Measurements from ENCODE around the gene MEIKIN.

MEIKIN gene

GRCh38 chr5:131825404-131826013 is 120.0 kb downstream of the MEIKIN start:
- no peak overlapping the region for H3K4me3 Mint-ChIP-seq
- H3K27ac Mint-ChIP-seq = no peak overlapping the region
- peaks cover 35% of the 10 kb centered on the region for H3K27me3 Mint-ChIP-seq (ENCODE audit: low read depth)
- peaks cover 3% of the 10 kb centered on the region for H3K36me3 Mint-ChIP-seq (ENCODE audit: low read depth)
- peaks cover 8% of the 10 kb centered on the region for H3K4me1 Mint-ChIP-seq (ENCODE audit: low read depth)
- H3K9me3 Mint-ChIP-seq = peaks cover 21% of the 10 kb centered on the region

GRCh38 chr5:131824631-131825030 is 120.8 kb downstream of the MEIKIN start:
- peaks cover 38% of the 10 kb centered on the region for H3K27me3 Mint-ChIP-seq (ENCODE audit: low read depth)
- H3K4me1 Mint-ChIP-seq (ENCODE audit: low read depth) = peaks cover 4% of the 10 kb centered on the region
- H3K9me3 Mint-ChIP-seq = peaks cover 21% of the 10 kb centered on the region
- H3K4me3 Mint-ChIP-seq = no peak overlapping the region
- H3K36me3 Mint-ChIP-seq (ENCODE audit: low read depth) = peaks cover 1% of the 10 kb centered on the region
- H3K27ac Mint-ChIP-seq = no peak overlapping the region

- Mint-ChIP-seq H3K4me1 (ENCODE audit: low read depth) (peaks cover 6% of the 10 kb centered on the region), H3K27ac (no peak overlapping the region), H3K4me3 (no peak overlapping the region), H3K9me3 (peaks cover 5% of the 10 kb centered on the region), H3K36me3 (ENCODE audit: low read depth) (peaks cover 1% of the 10 kb centered on the region), H3K27me3 (ENCODE audit: low read depth) (peaks cover 37% of the 10 kb centered on the region)
These were observed 124.2 kb downstream of the MEIKIN start for GRCh38 chr5:131821221-131821620.

- H3K9me3 Mint-ChIP-seq = no peaks in the 10 kb centered on the region
- H3K27me3 Mint-ChIP-seq (ENCODE audit: low read depth) = peaks cover 39% of the 10 kb centered on the region
- H3K36me3 Mint-ChIP-seq (ENCODE audit: low read depth) = peaks cover 1% of the 10 kb centered on the region
- peaks cover 6% of the 10 kb centered on the region for H3K4me1 Mint-ChIP-seq (ENCODE audit: low read depth)
- H3K27ac Mint-ChIP-seq = no peak overlapping the region
- no peak overlapping the region for H3K4me3 Mint-ChIP-seq
These were observed 127.3 kb downstream of the MEIKIN start for GRCh38 chr5:131818001-131818724.

- peaks cover 9% of the 10 kb centered on the region for H3K4me1 Mint-ChIP-seq (ENCODE audit: low read depth)
- H3K36me3 Mint-ChIP-seq (ENCODE audit: low read depth) = no peaks in the 10 kb centered on the region
- peaks cover 11% of the 10 kb centered on the region for H3K27me3 Mint-ChIP-seq (ENCODE audit: low read depth)
- no peak overlapping the region for H3K4me3 Mint-ChIP-seq
- H3K27ac Mint-ChIP-seq = no peak overlapping the region
- no peaks in the 10 kb centered on the region for H3K9me3 Mint-ChIP-seq
These were observed 130.5 kb downstream of the MEIKIN start for GRCh38 chr5:131814990-131815389.

GRCh38 chr5:131812371-131813160 is 132.9 kb downstream of the MEIKIN start:
- Mint-ChIP-seq H3K36me3 (ENCODE audit: low read depth) (no peaks in the 10 kb centered on the region), H3K4me1 (ENCODE audit: low read depth) (peaks cover 5% of the 10 kb centered on the region), H3K4me3 (no peak overlapping the region), H3K27me3 (ENCODE audit: low read depth) (peaks cover 12% of the 10 kb centered on the region), H3K27ac (no peak overlapping the region), H3K9me3 (no peaks in the 10 kb centered on the region)

GRCh38 chr5:131810510-131811249 is 134.8 kb downstream of the MEIKIN start:
- no peak overlapping the region for H3K4me3 Mint-ChIP-seq
- H3K27me3 Mint-ChIP-seq (ENCODE audit: low read depth) = peaks cover 20% of the 10 kb centered on the region
- H3K9me3 Mint-ChIP-seq = no peaks in the 10 kb centered on the region
- no peaks in the 10 kb centered on the region for H3K36me3 Mint-ChIP-seq (ENCODE audit: low read depth)
- no peak overlapping the region for H3K27ac Mint-ChIP-seq
- H3K4me1 Mint-ChIP-seq (ENCODE audit: low read depth) = peaks cover 4% of the 10 kb centered on the region

- H3K27ac Mint-ChIP-seq = peak within 1 kb of the TSS; percentile 90
- peaks cover 9% of the 10 kb centered on the region for H3K27me3 Mint-ChIP-seq (ENCODE audit: low read depth)
- peaks cover 25% of the 10 kb centered on the region for H3K4me1 Mint-ChIP-seq (ENCODE audit: low read depth)
- H3K4me3 Mint-ChIP-seq = peak within 1 kb of the TSS; percentile 97
- no peaks in the 10 kb centered on the region for H3K9me3 Mint-ChIP-seq
- peaks cover 14% of the 10 kb centered on the region for H3K36me3 Mint-ChIP-seq (ENCODE audit: low read depth)
These were observed 148.4 kb downstream of the MEIKIN start, which contains the start of gene FNIP1 for GRCh38 chr5:131796793-131797693. Gene FNIP1, minus strand, starts transcription at chr5:131797017. Its CDS starts 96 bp downstream, at chr5:131796921.

GRCh38 chr5:131795879-131796792 is 149.3 kb downstream of the MEIKIN start:
- peaks cover 7% of the 10 kb centered on the region for H3K27me3 Mint-ChIP-seq (ENCODE audit: low read depth)
- peaks cover 14% of the 10 kb centered on the region for H3K36me3 Mint-ChIP-seq (ENCODE audit: low read depth)
- H3K4me3 Mint-ChIP-seq = peak overlapping the region; percentile 97
- H3K4me1 Mint-ChIP-seq (ENCODE audit: low read depth) = peaks cover 25% of the 10 kb centered on the region
- peak overlapping the region; percentile 89 for H3K27ac Mint-ChIP-seq
- H3K9me3 Mint-ChIP-seq = no peaks in the 10 kb centered on the region

GRCh38 chr5:131795228-131795627 is 150.2 kb downstream of the MEIKIN start:
- H3K36me3 Mint-ChIP-seq (ENCODE audit: low read depth) = peaks cover 16% of the 10 kb centered on the region
- H3K27me3 Mint-ChIP-seq (ENCODE audit: low read depth) = no peaks in the 10 kb centered on the region
- H3K9me3 Mint-ChIP-seq = no peaks in the 10 kb centered on the region
- peak overlapping the region; percentile 32 for H3K27ac Mint-ChIP-seq
- H3K4me3 Mint-ChIP-seq = peak overlapping the region; percentile 97
- H3K4me1 Mint-ChIP-seq (ENCODE audit: low read depth) = peaks cover 29% of the 10 kb centered on the region

GRCh38 chr5:131794586-131794985 is 150.9 kb downstream of the MEIKIN start:
- H3K4me1 Mint-ChIP-seq (ENCODE audit: low read depth) = peaks cover 33% of the 10 kb centered on the region
- no peaks in the 10 kb centered on the region for H3K9me3 Mint-ChIP-seq
- no peak overlapping the region for H3K27ac Mint-ChIP-seq
- H3K27me3 Mint-ChIP-seq (ENCODE audit: low read depth) = no peaks in the 10 kb centered on the region
- peaks cover 19% of the 10 kb centered on the region for H3K36me3 Mint-ChIP-seq (ENCODE audit: low read depth)
- H3K4me3 Mint-ChIP-seq = peak overlapping the region; percentile 57

- Mint-ChIP-seq H3K4me3 (no peak overlapping the region), H3K36me3 (ENCODE audit: low read depth) (peaks cover 26% of the 10 kb centered on the region), H3K27me3 (ENCODE audit: low read depth) (no peaks in the 10 kb centered on the region), H3K27ac (no peak overlapping the region), H3K4me1 (ENCODE audit: low read depth) (peaks cover 37% of the 10 kb centered on the region), H3K9me3 (no peaks in the 10 kb centered on the region)
These were observed 152.6 kb downstream of the MEIKIN start for GRCh38 chr5:131792896-131793295.

GRCh38 chr5:131791866-131792265 is 153.6 kb downstream of the MEIKIN start:
- Mint-ChIP-seq H3K4me1 (ENCODE audit: low read depth) (peaks cover 40% of the 10 kb centered on the region), H3K36me3 (ENCODE audit: low read depth) (peaks cover 31% of the 10 kb centered on the region), H3K9me3 (no peaks in the 10 kb centered on the region), H3K27me3 (ENCODE audit: low read depth) (no peaks in the 10 kb centered on the region), H3K4me3 (no peak overlapping the region), H3K27ac (no peak overlapping the region)

Measured in T-helper 1 cell treated with Interleukin-12 subunit alpha and Interleukin-12 subunit beta and Interleukin-4 antibody, amounts not matched to agents 30 μg/mL and 1 μg/mL, for 36 hours (primary cell).